GM18498 (cell line): ENCODE measurements around the gene FIP1L1.
"Not testable (repeated sequence)": the region's sequence is repeated elsewhere in the genome, so short reads cannot be mapped to it uniquely, and the experiment has no call there.

Experiments
- ATAC-seq: cut with Tn5 transposase; IDR thresholded peaks from one replicate; pipeline ENCODE4 v1.9.1; 2021; ENCODE audit warnings: mild to moderate bottlenecking, moderate library complexity; ENCODE audit not compliant: unreplicated experiment

FIP1L1 gene

DNA sequence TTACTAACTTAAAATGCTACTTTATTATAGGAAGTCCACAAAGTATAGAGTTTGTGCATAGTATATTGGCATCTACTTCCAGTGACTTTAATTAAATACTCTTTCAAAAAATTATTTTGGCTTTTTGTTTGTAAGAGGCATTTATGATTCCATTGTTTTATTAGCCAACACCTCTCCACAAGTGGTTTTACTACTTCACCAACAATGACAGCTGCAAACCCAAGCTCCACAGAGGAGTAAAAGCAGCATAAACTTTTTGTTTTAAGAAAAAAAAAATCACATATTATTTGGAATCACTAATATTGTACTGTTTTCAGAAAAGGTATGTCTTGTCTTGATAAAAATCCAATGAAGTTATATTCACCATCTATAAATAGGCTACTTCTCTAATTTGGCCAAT lies 88.5 kb downstream of the FIP1L1 start:
- ATAC-seq, result no peak

DNA sequence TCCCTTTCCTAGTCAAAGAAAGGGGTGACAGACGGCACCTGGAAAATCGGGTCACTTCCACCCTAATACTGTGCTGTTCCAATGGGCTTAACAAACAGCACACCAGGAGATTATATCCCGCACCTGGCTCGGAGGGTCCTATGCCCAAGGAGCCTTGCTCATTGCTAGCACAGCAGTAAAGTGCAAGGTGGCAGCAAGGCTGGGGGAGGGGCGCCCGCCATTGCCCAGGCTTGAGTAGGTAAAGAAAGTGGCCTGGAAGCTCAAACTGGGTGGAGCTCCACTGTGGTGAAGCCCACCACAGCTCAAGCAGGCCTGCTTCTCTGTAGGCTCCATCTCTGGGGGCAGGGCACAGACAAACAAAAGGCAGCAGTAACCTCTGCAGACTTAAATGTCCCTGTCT lies 89.1 kb downstream of the FIP1L1 start:
- not testable (repeated sequence) for ATAC-seq

DNA sequence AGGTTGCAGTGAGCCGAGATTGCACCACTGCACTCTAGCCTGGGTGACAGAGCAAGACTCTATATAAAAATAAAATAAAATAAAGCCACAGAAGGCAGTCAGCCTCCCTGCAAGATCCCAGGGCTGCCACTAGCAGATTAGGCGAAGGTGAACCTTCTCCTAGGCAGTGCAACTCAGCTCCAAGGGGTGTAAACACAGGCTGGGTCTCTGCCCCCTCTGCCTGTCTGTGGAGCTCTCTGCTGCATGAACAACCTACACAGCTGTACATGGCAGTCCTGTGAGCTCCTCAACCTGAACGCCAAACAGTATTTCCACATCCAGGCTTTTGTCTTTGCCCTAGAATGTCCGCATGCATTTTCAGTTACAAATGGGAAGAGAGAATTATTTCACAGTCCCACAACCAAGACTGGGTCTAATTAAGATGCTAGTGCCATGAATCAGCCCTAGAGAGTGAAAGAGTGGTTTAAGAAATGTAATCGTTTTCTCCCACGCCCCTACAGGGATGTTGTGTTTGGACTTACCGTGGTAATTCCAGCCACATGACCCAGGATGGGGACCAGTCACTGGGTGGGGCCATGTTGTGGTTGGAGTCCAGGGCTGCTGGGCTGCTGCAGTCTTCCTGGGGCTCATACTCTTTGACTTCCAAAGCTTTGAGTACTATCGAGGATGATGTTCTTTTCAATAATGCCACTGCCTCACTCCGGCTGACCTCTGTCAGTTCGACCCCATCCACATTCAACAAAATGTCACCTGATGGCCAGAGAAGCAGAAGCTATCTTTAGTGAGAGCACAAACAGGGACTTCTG lies 99.0 kb downstream of the FIP1L1 start:
- ATAC-seq, result no peak

DNA sequence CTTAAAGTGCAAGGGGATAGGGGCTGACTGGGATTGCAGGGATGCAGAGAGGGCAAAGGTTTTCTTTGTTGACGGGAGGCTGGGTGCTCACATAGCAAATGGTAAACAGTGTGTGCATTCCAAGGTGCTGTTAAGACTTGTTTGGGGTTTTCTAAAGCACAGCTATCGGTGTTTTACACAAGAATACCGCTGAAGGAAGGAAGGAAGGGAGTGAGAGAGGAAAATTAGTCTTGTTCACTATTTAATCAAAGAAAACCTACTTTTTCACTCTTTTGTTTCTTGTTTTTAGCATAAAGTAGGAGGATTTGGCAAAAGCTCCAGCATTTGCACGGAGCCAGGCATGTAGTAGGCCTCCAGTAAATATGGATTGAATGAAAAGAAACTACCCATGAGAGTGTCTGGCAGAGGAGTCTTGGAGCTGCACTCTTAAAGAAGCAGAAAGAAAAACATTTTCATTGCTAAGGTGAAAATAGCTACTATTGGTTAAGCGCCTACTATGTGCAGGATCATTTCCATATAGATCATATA lies 99.7 kb downstream of the FIP1L1 start:
- ATAC-seq, result no peak

DNA sequence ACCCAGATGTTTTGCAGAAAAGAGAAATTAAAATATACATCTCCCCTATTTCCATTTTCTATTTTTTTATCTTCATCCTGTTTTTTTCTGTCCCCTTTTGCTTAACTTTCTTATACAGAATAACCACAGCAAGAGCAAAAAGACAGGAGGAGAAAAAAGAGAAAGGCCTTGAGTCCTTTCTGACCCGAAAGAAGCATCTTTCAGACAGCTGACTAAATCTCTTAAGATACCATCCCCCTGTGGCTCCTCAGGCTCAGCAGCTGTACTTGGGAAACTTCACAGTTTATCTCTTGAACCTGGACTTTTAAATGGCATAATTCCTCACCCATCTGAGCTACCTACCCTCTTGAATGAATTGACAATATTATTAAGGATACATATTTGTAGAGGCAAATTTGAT lies 100.2 kb downstream of the FIP1L1 start:
- ATAC-seq, result no peak

DNA sequence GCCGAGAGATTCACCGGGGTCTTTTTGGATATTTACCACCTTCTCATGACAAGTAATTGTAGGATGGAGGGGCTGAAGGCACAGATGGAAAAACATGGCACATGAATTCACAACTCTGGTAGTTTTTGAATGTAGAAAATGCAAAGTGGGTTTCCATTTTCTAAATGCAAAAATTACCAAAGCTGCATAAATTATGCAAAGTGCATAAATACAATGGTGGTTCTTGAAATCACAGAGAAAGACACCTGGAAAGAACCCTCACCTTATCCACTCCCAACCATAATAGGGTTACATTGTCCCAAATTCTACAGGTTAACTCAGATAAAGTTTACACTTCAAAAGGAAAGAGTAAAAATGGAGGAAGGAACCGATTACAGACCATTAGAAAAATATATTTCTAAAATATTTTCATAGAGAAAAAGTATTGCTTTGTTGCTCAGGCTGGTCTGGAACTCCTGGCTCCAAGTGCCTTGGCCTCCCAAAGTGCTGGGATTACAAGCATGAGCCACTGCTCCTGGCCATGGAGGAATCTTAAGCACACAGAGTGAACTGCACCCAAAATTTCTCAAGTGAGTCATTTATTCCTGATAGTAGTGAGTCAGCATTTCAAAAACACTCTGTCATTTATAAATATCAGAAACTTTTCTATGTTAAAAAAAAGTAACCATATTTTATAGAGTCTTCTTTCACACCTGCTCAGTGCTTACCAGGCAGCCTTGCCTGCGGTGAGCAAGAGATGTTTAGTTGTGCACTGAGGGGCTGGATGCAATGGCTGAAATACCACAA lies 101.4 kb downstream of the FIP1L1 start:
- no peak for ATAC-seq

DNA sequence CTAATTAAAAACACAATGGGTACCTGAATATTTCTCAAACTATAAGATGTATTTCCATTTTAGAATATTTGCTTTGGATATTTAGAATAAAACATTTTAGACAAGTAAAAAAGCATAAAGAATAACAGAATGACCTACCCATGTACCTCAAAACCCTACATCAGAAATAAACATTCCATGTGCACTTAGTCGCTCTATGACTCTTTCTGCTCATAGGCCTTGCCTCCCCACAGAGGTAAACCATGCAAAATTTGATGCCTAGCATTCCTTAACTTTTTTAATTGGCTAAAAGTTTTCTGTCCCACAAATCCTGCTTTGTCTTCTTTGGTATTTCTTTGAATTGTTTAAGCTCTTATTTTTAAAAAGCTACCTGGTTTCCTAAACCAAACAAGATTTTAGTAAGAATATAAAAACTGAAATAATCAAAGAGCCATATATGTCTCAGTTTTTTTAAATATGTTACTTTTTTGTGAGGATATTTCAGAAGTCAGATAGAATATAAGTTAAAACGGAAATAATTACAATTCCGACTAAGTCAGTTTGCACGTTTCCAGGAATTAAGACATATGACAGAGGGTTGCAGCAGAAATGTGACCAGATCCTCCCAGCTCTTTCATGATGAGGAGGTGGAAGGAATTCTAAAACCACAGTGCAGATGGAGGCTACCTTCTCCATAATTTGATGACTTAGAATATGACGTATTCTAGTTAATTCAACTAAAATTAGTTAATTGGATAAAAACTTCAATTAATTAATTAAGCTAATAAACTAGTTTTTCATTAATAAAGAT lies 102.5 kb downstream of the FIP1L1 start:
- ATAC-seq, result no peak

DNA sequence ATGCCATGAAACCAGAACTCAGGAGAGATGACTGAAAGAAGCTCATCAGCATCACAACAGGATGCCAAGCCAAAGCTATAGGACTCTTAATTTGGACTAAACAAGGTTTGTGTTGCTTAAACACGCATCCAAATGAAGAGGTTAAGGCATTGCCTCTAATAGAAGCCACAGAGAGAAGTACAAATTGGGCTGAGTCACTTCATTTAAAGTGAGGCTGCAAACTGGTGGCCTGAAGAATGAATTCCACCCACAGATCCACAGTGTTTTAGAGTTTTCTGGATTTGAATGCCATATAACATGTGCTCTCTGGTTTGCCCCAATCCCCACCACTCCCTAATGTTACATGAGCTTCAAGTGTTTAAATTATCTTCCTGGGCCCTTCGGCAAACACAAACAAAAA lies 103.5 kb downstream of the FIP1L1 start:
- ATAC-seq, result no peak

DNA sequence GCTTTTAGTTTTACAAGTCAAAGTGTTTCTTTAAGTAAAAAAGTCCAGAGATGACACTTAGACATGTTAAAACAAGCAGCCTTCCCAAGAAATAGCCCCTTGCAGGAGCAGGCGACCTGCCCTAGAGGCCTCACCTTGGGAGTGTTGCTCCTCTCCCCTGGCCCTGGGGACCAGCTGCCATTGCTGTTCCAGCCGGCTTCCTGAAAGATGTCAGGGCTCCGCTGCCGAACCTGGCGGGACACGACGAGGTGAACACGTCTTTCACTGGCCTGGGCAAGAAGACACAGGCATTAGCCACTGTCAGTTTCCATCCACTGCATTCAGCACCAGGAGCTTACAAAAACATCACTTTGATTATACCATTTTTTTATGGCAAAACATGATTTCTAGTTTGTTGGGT lies 104.1 kb downstream of the FIP1L1 start:
- ATAC-seq, result no peak

DNA sequence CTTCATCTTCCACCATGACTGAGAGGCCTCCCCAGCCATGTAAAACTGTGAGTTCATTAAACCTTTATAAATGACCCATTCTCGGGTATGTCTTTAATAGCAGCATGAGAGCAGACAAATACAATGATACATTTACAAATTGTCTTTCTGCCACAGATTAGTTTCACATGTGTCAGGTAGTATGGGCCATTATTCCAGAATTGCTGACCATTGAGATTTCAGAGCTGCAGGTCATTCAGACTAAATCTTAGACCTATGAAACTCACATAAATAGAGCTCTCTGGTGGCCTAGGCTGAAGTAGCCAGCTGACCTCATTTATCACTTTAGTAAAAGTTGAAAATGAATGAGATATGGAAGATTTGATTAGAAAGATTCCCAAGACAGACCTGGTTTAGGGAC lies 105.8 kb downstream of the FIP1L1 start:
- ATAC-seq, result no peak

DNA sequence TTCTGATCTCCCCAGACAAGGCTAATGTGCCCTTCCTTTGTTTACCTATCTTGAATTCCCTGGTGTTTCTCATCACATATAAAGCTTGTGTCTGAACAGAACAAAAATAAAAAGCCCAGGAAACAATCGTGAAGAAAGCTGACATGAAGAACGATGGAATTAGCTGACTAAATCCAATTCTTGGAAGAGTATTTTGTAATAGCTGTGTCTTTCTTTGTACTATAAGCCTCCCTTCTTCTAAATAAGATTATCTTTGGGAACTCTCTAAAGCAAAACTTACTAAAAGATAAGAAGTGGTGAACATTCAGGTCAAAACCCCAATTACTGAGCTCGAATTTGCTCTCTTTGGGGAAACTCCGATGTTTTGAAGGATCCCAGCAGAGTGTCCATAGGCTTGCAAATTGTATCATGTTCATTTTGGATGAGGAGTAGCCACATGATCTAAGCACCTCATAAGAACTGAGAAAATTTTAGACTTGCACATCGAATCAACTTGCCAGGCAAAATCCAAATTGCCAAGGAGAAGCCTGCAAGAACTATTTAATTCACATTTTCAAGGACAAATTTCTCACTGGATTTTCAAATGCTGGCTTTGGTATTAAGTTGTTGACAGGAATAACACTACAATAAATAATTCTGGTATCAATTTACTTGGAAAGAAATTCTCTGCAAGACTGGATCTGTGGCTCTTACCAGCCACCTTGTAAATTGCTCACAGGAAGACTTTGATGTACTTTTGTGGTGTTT lies 107.6 kb downstream of the FIP1L1 start:
- ATAC-seq, result no peak

DNA sequence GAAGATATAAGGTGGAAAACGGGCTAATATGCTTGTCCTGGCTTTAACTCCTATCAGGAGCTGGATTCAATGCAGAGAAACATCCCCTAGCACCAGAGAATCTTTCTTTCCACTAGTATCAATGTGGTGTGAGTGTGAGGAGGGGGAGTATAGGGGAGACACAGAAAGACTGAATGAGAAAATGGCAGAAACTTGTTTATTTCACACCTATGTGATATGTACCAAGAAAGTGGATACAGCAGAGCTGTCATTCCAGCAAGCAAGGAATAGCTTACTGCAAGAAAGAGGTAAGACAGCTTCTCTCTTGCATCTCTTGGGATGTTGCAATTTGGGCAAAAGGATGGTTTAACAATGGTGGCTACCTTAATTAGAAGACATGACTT lies 108.2 kb downstream of the FIP1L1 start:
- no peak for ATAC-seq

DNA sequence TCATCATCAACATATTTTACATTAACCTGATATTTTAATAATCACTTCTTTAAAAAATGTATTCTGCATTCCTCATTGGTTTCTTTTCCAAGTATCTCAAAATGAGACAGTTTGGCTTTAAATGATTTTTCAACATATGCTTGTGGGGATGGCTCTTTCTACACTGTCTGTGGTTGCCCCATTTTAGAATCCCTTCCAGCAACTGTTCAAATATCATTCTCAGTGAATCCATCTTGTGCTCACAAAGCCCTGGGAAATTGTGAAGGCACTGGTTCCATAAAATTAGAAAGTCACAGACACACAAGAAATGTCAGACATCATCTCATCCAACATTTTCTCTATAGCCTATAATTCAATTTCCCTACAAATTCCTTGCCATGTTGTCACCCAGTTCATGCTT lies 110.3 kb downstream of the FIP1L1 start:
- no peak for ATAC-seq

DNA sequence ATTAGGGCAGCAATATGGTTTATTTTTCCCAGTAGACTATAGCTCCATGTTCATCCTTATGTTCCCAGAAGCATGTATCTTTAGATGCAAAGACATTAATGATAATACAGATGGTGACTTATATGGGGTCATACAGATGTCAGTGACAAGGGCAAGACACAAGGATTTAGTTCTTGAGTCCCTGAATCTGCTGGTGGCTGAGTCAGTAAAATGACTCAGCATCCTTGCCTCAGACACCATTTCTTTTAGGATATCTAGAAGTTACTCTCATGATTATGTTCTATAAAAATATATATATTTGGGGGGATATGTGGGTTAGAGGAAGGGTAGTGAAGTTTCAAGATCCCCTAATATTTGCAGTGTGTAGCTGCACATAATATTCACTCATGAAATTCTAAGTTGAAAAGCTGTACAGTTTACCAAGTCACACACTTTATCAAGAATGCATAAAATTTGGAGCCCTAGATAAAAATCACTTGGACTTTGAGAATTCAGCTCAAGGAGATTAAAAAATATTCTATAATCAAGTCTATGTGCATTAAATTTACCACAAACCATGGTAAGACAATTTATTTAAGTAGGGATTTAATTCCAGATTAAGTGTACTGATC lies 111.9 kb downstream of the FIP1L1 start:
- no peak for ATAC-seq

DNA sequence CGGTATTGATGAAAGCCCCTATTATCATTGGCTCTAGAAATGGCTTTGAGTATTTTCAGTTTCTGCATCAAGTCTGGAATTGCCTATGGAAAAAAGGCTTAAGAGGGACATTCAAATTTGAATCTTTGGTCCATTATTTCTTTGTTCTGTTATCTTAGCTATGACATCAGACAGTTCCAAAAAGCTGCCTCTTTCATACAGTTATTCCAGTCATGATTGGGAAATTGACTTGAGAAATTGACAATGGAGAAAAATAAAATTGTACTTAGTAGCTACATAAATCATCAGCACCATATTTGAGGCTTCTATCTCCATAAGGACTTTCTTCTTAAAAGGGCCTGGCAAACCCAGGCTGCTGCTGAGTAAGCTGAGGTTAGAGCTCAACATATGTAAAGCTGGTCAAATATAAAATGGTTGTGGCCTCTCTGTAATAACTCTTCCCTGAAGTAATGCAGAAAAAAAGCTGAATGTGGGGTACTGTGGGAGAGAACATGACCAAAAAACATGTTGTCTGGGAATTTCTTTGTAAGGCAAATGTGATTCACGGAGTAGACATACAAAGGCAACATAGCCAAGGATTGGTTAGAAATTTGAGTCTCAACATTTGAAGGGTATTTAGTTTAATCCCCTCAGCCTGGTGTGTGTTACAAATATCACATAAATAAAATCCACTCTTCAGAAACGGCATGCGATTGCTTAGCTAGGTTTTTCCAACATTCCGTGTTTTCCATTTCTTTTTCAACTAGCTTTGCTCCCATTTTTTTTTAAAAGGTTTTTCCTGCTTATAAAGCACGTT lies 112.9 kb downstream of the FIP1L1 start:
- ATAC-seq, result no peak

DNA sequence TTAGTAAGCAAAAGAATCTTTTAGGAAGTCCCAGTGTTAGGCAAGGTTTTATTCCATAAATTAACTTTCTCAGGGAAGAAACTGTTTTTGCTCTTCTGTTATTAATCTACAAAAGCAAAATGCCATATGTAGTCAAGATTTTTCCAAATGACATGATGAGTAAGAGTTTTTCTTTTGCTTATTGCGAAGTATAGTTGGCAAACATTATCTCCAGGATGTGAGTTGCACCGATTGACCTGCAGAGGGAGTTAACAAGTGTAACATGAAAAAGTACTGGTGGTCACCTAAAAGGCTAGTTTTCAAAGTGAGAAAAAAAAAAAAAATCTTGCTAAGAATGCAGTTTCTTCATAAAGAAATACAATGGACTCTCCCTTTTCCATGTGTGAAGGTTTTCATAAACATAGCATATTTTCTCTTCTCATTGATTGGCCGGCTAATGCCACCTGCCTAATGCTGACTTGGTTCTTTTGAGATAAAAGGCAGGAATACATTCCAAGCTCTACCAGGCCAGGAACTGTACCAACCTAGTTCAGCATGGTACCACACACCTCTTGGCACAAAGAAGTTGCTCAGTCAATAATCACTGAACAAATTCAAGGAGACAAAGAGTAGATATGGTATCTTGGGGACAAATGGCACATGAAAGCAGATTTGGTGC lies 113.7 kb downstream of the FIP1L1 start:
- ATAC-seq, result no peak

DNA sequence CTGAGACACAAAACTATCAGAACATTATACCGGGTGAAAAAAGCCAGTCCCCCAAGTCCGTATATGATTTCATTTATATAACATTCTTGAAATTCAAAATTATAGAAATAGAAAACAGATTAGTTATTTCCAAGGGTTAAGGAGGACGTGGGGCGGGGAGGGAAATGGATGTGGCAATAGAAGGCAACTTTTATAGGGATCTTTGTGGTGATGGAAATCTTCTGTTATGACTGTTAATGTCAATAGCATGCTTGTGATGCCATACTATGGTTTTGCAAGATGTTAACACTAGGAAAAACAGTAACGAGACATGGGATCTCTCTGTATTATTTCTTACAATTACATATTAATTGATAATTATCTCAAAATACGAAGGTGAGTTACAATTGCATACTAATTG lies 117.4 kb downstream of the FIP1L1 start:
- ATAC-seq, result no peak

DNA sequence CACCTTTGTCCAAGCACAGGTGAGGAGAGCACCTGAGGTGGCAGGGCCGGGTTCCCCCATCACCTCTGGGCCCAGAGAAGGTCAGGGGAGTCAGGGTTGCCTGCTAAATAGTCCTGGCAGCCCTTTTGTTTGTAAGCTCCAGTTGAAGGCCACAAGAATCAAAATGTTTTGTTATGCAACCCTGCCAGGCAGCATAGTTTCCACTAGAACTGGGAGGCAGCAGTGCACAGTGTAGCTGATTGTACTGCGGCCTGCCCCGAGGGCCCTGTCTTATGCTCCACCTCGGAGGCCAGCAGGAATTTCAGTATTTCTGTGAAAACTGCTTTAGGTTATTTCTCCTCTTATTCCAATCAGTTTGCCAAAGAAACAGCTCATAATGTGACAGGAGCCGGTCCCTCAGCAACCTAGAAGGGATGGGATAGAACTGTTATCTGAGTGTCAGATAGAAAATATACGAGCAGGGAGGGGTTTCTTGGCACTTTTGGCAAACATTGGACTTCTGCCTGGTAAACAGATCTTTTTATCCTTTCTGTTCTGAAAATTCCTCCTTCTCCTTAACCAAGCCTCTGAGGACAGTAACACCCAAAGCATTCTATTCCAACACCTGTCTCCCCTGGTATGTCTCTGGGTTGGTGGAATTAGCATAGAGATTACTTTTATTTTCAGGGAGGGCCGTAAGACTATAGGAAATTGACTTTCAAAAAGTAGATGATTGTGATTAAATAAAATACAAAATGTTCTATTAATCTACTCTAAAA lies 120.2 kb downstream of the FIP1L1 start:
- no peak for ATAC-seq
